Activated T-cell treated with anti-CD3 and anti-CD28 coated beads for 48 hours (primary cell): ENCODE data around the gene YTHDC1.

Experiments
- DNase-seq: peaks from one replicate; pipeline ENCODE4 v3.0.0-alpha.2; 2020; ENCODE audit warnings: low read depth

YTHDC1 gene

DNA sequence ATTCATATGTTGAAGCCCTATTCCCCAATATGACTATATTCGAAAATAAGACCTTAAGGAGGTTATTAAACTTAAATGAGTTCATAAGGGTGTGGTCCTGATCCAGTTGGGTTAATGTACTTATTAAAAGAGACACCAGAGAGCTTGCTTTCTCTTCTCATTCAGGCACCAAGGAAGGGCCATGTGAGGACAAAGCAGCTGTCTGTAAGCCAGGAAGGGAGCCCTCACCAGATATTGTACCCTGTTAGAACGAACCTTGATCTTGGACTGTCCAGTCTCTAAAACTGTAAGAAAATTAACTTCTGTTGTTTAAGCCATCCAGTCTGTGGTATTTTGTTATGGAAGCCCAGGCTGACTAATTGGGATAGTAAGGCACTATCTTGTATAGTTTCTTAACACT, 9.1 kb upstream of the YTHDC1 start:
- no peak for DNase-seq

DNA sequence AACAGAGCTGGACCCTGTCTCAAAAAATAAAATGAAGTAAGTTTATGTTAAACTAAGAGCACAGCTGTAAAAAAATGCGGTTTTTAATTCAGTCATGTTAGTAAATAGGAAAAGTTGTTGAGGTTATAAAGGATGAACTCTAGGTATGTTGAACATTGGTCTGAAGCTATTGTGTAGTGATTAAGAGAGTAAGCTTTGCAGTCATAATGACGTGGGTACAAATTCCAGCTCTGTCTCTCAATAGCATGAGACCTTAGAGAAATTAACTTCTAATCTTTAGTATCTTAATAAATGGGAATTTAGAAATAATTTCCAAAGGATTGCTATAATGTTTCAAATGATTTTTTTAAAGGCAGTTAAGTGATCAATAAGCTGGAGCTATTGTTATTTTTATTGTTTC, 2.9 kb upstream of the YTHDC1 start:
- DNase-seq = no peak

DNA sequence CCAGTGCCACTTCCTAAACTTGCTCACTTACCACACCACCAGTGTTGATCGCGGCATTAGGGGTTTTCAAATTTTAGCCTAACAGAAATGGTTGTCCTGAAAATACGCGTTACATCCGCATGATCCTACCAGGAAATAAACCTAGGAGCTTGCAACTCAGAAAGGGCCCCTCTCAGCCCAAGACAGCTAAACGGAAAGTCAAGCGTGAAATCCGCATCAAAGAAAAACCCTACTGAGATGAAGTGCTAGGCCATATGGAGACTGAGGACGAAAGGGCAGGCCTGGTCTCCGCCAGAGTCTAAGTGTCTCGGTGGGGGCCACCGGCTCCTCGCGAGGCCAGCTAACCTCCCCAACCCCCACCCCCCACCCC, 626 bp downstream of the YTHDC1 start:
- DNase-seq = no peak

DNA sequence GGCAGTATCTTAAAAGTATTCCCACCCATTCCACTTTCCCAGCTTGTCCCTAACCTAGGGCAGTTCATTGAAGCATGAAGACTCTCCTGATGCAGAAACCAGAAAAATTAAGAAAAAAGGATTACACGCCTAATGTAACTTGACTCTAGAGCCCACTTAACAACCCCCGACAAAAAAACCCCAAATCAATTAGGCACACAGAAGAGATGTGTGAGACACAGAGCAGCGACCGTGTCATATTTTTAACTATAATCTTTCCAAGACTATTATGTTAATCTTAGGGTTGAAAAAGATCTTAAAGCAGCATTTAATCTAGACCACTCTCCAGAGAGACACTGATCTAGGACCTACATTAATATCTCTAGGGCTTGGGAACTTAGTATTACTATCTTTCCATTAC, 1.3 kb downstream of the YTHDC1 start:
- DNase-seq = no peak

DNA sequence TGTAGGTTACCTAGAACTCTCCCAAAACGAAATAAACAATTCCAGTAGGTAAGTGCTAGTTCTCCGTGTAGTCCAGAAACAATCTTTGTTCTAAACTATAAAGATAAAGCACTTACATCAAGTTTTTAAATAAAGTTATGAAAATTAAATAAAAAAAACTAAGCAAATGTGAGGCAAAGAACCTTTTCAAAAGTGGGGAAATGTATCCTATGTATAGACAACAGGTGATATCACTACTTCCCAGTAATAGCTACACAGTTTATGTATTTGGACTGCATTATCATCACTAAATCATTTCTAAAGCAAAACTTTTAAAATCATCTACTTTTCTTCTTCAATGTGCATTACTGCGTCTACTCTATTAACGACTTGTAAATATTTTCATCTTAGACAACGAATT, 2.0 kb downstream of the YTHDC1 start:
- no peak for DNase-seq

DNA sequence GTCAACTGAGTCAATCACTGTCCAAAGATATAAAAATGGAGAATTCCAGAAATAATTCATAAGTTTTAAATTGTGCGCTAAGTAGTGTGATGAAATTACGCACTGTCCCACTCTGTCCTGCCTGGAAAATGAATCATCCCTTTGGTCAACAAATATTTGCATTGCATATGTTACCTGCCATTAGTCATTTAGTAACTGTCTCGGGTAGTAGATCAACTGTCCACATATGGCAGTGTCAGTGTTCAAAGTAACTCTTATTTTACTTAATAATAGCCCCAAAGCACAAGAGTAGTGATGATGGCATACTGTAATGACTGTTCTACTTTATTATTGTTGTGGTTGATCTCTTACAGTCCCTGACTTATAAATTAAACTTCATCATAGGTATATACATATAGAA, 3.4 kb downstream of the YTHDC1 start:
- DNase-seq = no peak

DNA sequence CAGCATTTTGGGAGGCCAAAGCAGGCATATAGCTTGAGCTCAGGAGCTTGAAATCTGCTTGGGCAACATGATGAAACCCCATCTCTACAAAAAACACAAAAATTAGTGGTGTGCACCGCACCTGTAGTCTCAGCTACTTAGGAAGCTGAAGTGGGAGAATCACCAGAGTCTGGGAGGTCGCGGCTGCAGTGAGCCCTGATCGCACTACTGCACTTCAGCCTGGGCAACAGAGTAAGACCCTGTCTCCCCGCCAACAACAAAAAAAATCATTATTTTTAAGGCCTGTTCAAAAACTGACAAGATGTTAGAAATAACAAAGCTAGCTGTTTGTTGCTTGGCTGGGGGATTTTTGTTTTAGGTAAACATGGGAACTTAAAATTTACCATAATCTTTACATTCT, 5.1 kb downstream of the YTHDC1 start:
- no peak for DNase-seq

DNA sequence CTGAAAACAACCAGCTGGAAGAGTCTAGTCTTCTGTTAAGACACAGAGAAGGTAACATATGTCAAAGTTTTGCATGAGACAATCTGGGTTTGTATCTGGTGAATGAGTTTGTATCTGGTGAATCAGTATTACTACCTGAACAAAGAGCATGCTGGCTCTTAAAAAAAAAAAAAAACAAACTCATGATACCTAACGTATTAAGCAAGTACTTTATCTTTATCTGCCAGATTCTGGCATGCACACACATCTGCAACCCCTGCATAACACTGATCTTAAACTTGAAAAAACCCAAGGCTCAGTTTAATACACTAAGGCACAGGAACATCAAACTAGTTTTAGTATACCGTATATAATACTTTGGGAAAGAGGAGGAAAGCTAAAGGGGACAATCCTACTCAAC, 5.8 kb downstream of the YTHDC1 start:
- no peak for DNase-seq

DNA sequence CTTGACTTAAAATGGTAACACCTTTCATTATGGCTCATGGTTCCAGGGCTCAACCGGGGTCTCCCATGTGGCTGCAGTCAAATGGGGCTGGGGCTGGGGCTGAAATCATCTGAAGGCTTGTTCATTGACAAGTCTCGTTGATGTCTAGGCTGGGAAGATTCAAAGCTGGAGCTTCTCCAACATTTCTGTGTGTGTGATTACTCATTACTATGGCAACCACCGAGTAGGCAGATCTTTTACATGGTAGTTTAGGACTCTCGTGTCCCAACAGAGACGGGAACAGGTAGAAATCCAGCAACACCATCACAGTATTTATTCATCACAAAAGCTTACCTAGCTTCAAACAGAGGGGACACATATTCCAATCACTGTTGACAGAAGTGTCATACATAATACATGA, 7.8 kb downstream of the YTHDC1 start:
- DNase-seq = no peak

DNA sequence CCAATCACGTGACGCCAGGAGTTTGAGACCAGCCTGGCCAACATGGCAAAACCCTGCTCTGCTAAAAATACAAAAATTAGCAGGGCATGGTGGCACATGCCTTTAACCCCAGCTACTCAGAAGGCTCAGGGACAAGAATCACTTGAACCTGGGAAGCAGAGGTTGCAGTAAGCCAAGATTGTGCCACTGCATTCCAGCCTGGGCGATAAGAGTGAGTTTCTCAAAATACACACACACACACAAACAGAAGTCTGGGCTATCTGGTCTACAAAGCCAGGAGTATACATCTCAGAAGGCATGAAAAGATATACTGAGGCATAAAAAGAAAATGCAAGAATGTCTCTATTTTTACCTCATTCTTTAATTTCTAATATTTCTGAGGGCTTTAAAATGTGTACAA, 11.3 kb downstream of the YTHDC1 start:
- no peak for DNase-seq

DNA sequence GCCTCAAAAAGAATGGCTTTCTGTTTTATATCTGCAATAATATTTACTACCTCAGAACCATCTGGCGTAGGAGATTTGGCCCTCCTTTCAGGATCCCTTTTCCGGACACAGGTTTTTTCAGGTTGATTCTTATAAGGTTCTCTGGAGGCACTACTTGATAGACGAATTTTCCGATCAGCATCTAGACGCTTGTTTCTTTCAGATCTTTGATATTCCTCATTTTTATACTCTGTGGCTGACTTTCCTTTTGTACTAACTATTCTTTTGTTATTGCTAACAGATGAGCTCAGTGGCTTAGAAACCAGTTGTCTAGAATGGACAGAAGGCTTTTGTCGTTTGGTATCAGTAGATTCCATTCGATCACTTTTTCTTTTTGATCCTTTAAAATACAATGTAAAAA, 12.4 kb downstream of the YTHDC1 start:
- DNase-seq = no peak

DNA sequence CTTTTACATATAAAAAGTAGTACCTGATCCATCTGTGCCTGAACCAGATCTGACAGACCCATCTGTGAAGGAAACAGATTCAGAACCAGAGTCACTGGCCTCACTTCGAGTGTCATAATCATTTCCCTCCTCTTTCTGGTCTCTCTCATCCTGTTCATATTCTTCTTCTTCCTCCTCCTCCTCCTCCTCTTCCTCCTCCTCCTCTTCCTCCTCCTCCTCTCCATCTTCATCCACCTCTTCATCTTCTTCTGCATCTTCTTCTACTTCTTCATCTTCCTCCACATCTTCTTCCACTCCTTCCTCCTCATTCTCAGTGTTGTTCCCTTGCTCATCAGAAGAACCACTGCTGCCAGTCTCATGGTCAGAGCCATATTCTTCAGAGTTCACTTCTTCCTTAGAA, 12.9 kb downstream of the YTHDC1 start:
- no peak for DNase-seq

DNA sequence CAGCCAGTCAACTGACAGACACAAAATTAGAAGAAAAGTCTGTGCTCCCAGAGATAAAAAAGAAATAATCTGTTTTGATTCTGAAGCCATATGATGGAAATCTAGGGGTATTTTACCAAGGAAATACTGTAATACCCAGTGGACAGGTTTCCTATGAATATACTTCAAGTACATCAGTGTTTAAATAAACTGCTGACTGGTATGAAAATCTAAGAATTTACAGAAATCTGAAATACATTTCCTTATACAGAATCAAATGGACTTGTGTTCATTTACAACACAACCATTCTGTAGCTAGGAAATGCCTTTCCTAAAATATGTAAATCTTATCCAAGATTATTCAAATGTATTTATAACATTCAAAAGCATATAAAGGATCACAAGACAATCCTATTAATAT, 13.4 kb downstream of the YTHDC1 start:
- DNase-seq = no peak

DNA sequence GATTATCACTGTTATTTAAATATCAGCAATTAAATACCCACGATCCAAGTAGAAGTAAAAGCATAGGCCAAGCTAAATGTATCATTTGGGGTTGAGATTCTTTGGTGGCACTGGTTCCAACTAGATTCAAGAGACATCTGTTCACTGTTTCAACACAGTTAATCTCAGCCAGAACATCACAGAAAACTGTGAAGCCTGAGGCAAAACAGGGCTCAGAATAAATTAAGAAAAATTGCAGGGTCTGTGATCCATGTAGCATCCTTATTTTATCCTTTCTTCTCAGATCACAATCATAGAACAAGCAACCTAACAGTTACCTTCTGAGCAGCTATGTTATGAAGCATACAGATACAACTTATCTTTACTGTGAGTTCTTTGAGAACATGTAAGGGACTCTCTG, 23.7 kb downstream of the YTHDC1 start:
- DNase-seq = no peak

DNA sequence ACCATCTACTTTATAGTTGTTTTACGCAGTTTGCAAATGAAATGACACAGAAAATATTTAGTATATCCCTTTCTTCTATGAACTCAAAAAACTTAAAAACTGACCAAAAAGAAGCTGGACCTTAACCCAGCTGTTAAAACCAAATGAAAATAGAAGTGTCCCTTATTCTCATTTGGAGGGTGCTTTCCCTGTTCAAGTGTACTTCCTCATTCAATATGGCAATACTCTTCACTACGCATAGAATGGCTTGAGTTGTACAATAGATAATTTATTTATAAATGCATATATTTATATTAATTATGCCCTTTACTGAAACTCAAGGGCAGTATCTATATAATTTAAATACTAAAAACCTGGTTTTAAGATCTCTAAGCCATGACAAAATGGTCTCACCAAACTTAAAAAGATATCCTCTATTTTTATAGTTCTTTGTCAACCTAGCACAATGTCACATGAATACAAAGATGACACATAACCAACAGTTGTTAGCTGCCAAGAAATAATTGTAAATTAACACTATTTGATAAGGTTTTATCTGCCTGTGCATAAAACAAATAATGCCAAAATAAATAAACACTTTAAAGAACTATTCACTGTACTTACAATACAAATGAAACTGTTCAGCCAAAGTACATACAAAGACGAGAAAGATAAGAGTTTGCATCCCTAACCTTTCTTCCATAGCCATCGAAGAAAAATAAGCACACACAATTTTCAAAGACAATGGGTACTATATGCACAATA, 25.2 kb downstream of the YTHDC1 start:
- DNase-seq = no peak

DNA sequence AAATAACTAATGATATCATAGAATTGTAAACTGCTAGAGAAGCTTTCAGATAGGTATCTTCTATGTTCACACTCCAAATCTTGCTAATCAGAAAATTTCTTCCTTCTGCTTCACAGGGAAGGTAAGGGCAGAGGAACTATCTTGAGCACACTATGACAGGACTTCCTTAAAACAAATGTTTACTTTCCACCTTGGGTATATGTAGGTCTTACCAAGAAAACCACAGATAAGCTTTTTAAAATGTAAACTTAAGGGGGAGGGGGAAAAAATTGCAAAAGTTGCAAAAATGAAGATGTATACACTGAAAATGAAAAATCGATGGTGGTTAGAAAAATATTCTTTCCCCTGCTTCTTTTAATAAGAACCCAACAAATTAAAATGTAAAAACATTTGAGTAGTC, 30.9 kb downstream of the YTHDC1 start:
- no peak for DNase-seq

DNA sequence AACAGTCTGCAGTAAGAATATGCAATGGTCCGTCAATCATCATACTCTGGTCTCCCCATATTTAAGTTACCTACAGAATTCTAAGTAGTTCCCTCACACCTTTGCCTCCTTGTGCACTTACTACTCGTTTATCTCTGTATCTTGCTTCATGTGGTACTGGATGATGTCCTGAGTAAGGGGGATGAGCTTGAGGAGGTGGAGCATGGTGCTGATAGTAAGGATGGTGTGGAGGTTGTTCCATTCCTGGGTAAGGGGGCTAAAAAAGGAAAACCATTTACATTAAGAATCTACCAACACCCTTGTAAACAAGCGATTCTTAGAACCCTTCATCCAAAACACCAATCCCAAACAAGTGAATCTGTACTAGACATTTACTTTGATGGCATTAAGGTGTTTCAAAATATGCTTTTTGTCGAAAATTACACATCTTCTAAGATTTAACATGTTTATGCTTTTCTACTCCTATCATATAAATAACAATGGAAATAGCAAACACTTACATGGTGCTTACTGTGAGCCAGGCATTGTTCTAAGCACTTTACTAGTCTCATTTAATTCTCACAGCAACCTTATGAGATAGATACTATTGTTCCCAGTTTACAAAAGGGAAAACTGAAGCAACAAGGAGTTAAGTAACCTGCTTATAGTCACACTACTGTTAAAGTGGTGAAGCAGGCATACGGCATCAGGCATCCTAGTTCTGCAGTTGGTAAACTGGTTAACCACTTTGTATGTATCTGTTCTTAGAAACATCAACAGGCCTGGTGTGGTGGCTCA, 33.5 kb downstream of the YTHDC1 start:
- no peak for DNase-seq

DNA sequence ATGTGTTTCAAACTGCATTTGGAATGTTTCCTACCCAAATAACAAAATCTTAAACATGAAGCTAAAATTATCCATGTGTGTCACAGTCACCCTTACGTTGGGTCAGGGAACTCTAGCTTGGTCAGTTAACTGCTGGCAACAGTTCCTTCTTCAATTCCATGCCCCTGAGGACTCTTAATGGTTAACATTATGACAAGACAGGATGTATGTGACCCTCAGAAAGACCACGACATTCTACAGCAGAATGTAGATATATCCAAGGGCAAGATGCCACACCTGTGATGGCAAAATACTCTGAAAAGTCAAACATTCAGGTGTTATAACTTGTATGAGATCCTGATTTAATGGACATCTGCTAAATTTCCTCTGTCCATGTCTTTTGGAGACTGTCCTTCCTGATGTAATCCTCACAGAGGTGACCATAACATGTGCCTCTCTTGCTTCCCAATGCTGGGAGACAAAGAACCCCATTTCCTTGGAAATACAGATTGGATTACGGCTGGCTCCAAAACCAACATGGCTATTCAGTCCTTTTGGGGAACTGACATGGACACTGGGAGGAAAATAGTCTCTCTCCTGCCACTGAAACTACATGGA, 39.1 kb downstream of the YTHDC1 start:
- no peak for DNase-seq

DNA sequence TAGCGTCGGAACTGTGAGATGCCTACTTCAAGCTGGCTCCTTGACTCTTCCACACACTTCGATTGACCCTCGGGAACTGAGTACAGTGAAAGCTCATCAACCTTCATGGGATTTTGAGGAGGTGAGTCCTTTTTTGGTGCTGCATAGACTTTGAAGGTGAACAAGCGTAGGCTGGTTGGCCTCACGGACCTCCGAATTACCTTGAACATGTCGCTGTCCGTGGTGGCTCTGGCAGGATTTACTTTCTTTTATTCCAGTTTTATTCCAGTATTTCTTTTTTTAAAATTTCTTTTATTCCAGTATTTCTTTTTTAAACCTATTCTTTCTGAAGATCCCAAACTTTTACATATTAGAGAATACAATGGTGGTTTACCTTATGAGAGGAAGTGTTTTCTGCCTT, 45.2 kb downstream of the YTHDC1 start:
- DNase-seq = no peak

DNA sequence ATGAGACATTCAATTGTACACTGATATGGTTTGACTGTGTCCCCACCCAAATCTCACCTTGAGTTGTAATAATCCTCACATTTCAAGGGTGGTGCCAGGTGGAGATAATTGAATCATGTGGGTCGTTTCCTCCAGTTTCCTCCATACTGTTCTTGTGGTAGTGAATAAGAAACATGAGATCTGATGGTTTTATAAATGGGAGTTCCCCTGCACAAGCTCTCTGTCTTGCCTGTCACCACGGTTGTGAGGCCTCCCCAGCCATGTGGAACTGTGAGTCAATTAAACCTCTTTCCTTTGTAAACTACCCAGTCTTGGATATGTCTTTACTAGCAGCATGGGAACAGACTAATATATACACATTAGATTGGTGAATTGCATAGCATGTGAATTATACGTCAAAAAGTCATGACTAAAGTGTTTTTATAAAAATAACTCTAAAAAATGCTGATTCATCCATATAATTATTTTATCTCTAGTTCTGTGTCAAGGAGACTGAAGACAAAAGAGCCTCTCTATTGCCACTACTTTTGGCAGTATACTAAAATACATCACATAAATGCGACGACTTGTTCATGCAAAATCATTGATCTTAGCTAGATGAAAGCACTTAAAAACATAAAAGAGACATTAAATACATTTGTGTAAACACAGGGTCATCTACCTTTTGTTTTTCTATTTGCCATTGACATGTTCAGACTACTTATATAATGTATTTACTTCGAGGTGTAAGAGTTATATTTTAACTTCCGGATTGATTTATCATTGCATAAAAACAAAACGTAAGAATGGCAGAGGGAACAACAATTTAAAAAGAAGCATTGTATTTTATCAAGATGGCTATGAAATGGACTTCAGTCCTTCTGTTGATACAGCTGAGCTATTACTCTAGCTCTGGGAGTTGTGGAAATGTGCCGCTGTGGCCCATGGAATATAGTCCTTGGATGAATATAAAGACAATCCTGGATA, 50.1 kb downstream of the YTHDC1 start:
- no peak for DNase-seq

DNA sequence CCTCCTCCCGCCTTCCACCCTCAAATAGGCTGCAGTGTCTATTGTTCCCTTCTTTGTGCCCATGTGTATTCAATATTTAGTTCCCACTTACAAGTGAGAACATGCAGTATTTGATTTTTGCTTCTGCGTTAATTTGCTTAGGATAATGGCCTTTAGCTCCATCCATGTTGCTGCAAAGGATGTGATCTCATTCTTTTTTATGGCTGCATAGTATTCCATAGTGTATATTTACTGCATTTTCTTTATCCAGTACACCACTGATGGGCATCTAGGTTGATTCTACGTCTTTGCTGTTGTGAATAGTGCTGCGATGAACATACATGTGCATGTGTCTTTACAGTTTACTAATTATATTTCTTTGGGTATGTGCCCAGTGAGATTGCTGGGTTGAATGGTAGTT, 52.8 kb downstream of the YTHDC1 start:
- DNase-seq = no peak

DNA sequence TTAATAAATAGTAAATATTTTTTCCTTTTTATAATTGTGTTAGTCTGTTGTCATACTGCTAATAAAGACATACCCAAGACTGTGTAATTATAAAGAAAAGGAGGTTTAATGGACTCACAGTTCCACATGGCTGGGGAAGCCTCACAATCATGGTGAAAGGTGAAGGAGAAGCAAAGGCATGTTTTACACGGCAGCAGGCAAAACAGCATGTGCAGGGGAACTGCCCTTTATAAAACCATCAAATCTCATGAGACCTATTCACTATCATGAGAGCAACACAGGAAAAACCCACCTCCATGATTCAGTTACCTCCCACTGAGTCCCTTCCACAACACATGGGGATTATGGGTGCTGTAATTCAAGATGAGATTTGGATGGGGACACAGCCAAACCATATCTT, 58.6 kb downstream of the YTHDC1 start:
- DNase-seq = no peak

DNA sequence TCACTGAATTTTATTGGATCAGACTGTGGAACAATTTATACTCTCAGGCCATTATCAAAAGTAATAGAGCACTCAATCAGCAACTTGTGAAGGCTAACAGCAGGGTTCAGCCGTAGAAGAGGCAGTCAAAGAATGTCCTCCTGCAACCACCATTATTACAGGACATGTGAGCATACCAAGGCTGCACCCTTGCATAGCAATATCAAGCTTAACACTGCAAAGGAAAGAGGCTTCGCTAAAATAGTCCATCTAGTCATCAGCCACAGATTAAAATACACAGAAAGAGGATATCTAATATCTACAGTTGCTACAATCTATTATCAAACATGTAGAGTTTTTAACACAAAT, 61.5 kb downstream of the YTHDC1 start:
- DNase-seq = no peak
